Measurements from ENCODE around the gene COG4.
"Not testable (repeated sequence)": the region's sequence is repeated elsewhere in the genome, so short reads cannot be mapped to it uniquely, and the experiment has no call there.

COG4 gene

GRCh38 chr16:70523076-70523742, at the start of gene COG4:
COG4 (minus strand) TSS chr16:70523554; CDS start chr16:70523543, 11 bp downstream.
- peak; percentile 88 for DNase-seq

GRCh38 chr16:70572926-70573270, 49.5 kb upstream of the COG4 start:
- no peak for DNase-seq

- DNase-seq: no peak
Observed at GRCh38 chr16:70572050-70572925, 48.9 kb upstream of the COG4 start.

GRCh38 chr16:70571623-70572022, 48.3 kb upstream of the COG4 start:
- DNase-seq: no peak

- DNase-seq: no peak
Observed at GRCh38 chr16:70570967-70571570, 47.7 kb upstream of the COG4 start.

GRCh38 chr16:70569752-70570151, 46.4 kb upstream of the COG4 start:
- no peak for DNase-seq

GRCh38 chr16:70568601-70569237, 45.4 kb upstream of the COG4 start:
- DNase-seq: no peak

- DNase-seq: no peak
Observed at GRCh38 chr16:70565053-70565452, 41.7 kb upstream of the COG4 start.

- DNase-seq: no peak
Observed at GRCh38 chr16:70563636-70564035, 40.3 kb upstream of the COG4 start.

- no peak for DNase-seq
Observed at GRCh38 chr16:70561623-70562022, 38.3 kb upstream of the COG4 start.

GRCh38 chr16:70556063-70556462, 32.7 kb upstream of the COG4 start:
- DNase-seq: no peak

GRCh38 chr16:70553645-70554044, 30.3 kb upstream of the COG4 start:
- no peak for DNase-seq

GRCh38 chr16:70552675-70553074, 29.3 kb upstream of the COG4 start:
- DNase-seq: no peak

- no peak for DNase-seq
Observed at GRCh38 chr16:70551788-70552187, 28.4 kb upstream of the COG4 start.

- DNase-seq: no peak
Observed at GRCh38 chr16:70550082-70550481, 26.7 kb upstream of the COG4 start.

GRCh38 chr16:70548936-70549335, 25.6 kb upstream of the COG4 start:
- DNase-seq: no peak

GRCh38 chr16:70544548-70544947, 21.2 kb upstream of the COG4 start:
- DNase-seq: no peak

GRCh38 chr16:70540994-70541393, 17.6 kb upstream of the COG4 start:
- no peak for DNase-seq

- DNase-seq: no peak
Observed at GRCh38 chr16:70534971-70535370, 11.6 kb upstream of the COG4 start.

- DNase-seq: not testable (repeated sequence)
Observed at GRCh38 chr16:70529954-70530353, 6.6 kb upstream of the COG4 start.

GRCh38 chr16:70529051-70529777, 5.9 kb upstream of the COG4 start:
- no peak for DNase-seq

GRCh38 chr16:70527315-70527996, 4.1 kb upstream of the COG4 start:
- no peak for DNase-seq
